ENCODE data around the gene ZDHHC11.
"Not testable (repeated sequence)": the region's sequence is repeated elsewhere in the genome, so short reads cannot be mapped to it uniquely, and the experiment has no call there.

Gene ZDHHC11

DNA sequence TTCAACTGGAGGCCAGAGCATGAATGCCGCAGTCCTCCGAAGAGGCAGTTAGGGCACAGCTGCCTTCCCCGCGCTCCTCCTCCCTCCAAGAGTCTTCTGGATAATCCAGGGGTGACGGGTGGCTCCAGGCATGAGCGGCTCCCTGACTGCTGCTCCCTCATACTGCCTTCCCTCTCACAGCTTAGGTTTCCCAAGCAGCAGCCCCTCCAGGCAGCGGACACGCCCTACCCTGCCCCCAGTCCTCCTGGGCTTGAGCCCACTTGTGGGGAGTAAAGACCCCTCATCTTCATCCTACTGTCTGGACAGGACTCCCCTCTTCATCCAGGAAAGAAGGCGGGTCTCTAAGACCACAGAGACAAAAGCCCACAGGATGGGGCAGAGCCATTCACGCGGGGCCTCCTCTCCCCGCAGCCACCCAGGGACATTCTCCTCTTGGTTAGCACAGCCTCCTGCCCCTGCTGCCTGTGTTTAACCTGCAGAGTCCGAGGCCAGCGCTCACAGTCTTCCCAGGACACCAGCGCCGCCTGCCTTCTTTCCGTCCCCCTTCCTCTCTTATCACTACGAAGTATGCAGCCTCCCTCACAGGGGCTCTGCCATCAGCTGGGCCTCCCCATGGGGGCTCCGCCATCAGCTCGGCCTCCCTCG, 5.6 kb downstream of the ZDHHC11 start:
- DNase-seq (ENCODE audit: low read depth in 2 of 2), result not testable (repeated sequence)

GRCh38 chr5:844426-844825, 6.4 kb downstream of the ZDHHC11 start:
- DNase-seq (ENCODE audit: low read depth in 2 of 2), result not testable (repeated sequence)

DNA sequence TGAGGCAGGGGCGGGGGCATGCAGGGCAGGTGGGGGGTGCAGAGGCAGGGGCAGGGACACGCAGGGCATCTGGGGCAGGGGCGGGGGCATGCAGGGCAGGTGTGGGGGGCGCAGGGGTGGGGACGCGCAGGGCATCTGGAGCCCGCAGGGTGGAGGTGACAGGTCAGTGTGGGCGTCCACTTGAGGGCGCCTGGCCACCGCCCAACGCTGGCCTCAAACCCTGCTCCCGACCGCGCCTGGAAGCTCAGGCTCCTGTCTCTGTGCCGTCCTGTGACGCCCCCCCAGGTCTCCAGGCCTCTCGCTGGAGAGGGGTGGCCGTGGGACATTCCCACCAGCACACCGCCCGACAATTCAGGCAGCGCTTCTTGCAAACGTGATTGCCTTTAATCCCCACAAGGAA, 6.9 kb downstream of the ZDHHC11 start:
- not testable (repeated sequence) for DNase-seq (ENCODE audit: low read depth in 2 of 2)

DNA sequence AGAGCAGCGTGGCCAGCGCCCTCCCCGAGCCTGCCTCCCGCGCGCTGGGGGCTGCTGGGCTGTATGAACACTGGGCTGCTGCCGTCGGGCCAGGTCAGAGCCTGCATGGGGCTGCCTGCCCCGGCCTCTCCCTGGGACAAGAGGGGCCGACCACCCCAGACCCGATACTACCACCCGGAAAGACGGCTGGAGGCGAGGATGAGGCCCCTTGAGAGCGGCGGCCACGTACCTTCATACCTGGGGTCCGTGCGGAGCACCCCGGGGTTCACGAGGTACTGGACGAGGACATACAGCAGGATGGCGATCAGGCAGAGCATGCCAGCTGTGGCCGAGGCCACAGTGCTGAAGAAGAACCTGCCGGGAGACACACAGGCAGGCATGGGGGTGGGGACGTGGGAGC, 7.4 kb downstream of the ZDHHC11 start:
- not testable (repeated sequence) for DNase-seq (ENCODE audit: low read depth in 2 of 2)

- DNase-seq (ENCODE audit: low read depth in 2 of 2), result not testable (repeated sequence)
These were observed 8.2 kb downstream of the ZDHHC11 start for GRCh38 chr5:842402-843221.

- DNase-seq (ENCODE audit: low read depth in 2 of 2), result not testable (repeated sequence)
These were observed 9.0 kb downstream of the ZDHHC11 start for GRCh38 chr5:841531-842401.

- not testable (repeated sequence) for DNase-seq (ENCODE audit: low read depth in 2 of 2)
These were observed 9.8 kb downstream of the ZDHHC11 start for GRCh38 chr5:840974-841435.

DNA sequence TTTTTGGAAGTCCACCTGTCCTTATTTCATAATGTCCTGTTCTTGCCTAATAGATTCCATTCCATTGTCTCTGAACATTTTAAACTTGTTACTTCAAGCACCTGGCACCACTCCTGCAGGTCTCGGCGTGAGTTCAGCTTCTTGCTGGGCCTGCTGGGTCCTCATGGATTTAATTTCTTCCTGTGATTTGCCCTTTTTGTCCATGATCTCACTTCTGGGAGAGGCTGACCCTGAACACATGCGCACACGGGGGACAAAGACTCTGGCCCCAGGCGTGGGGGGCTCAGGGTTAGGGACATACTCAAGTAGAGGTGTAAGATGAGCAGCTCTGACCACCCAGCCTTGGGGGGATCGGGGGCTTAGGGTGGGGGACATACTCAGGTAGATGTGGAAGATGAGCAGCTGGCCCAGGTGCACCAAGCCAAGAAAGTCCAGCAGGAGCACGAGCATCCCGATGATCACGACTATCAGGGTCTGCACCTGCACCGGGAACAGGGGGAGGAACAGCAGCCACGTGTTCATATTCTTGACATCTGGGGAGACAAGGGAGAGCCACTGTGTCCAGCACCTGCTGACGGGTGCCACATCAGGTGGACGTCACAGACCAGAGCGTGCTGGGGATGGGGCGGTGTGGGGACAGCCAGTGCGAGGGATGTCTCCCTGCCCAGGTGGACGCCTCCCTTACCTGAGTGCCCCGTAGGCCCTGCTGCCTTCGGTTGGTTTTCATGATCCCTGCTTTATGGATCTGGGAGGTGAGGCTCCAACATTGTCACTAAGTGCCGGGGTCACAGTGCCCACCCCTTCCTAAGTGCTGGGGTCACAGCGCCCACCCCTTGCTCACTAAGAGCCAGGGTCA, 10.4 kb downstream of the ZDHHC11 start:
- not testable (repeated sequence) for DNase-seq (ENCODE audit: low read depth in 2 of 2)

DNA sequence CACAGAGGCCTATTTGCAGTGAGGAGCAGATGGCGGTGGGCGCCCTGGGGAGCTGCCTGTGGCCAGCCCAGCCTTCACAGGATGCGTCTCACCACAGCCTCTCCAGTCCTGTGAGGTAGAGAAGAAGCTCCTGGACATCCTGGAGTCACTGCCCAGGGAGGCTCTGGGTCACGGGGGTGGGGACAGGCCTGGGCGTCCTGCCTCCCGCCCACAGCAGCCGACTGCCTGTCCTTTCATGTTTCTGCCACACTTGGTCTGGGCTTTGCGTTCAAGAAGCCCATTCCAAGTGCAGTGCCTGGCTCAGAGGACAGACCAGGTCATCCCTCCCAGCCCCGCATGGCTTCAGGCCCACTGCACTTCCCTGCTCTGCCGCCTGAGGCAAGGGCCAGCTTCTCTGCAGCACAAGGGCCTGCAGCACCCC, 12.3 kb downstream of the ZDHHC11 start:
- not testable (repeated sequence) for DNase-seq (ENCODE audit: low read depth in 2 of 2)

- not testable (repeated sequence) for DNase-seq (ENCODE audit: low read depth in 2 of 2)
These were observed 13.1 kb downstream of the ZDHHC11 start for GRCh38 chr5:837621-838121.

DNA sequence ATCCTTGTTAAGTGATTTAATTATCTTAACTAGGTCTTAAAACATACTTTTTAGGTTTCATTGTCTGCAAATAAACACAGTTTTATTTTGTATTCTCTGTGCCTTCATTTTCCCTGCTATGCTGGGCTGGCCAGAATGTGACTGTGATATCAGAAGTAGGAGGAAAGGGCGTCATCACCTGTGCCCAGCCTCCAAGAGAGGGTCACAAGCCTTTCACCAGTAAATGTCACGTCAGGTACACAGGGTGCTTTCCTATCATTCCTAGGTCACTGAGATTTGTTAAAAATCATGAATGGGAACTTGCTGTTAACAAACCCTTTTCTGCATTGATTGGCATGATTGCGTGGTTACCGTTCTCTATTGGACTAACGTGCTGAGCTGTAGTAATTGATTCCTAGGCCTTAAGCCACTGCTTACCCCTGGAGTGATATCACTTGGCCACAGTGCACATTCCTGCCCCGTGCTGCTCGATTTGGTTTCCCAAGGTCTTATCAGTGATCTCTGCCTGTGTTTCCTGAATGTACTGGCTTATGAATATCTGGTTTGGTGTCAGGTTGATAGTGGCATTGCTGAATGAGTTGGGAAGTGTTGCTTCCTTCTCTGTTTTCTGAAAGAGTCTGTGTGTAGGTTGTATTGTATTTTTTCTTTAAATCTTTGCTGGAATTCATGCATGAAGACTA, 14.7 kb downstream of the ZDHHC11 start:
- not testable (repeated sequence) for DNase-seq (ENCODE audit: low read depth in 2 of 2)

DNA sequence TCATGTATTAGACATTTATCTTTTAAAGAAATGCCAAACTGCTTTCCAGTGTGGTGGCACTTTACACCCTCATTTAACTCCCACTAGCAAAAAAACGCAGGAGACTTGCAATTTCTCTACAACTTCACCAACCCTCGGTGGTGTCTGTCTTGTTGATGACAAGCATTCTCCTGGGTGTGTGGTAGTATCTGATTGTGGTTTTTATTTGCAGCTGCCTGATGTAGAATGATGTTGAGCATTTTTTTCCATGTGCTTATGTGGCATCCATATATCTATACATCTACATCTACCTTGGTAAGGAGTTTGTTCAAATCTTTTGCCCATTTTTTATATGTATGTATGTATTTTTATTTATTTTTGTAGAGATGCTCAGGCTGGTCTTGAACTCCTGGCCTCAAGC, 16.8 kb downstream of the ZDHHC11 start:
- not testable (repeated sequence) for DNase-seq (ENCODE audit: low read depth in 2 of 2)

GRCh38 chr5:828194-828593, 22.6 kb downstream of the ZDHHC11 start:
- DNase-seq (ENCODE audit: low read depth in 2 of 2), result not testable (repeated sequence)

DNA sequence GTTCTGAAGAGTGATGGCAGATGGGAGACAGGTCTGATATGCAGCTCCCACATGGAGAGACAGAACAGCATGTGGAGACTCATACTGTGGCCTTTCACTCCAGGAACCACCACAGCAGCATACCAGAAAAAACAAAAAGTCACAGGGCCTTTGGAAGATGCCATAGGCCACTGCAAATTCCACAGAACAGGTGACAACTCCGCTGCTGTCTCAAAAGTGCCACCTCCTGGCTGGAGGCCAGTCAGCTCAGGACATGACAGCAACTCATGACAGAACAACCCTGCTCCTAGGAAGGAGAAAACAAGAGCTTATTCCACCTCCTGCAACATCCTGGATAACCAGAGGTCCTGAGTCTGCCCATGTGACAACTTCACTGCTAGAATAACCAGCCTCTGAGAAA, 25.2 kb downstream of the ZDHHC11 start:
- DNase-seq (ENCODE audit: low read depth in 2 of 2), result not testable (repeated sequence)

- DNase-seq (ENCODE audit: low read depth in 2 of 2), result no peak
These were observed 29.3 kb downstream of the ZDHHC11 start for GRCh38 chr5:821504-821903.

GRCh38 chr5:820245-820644, 30.5 kb downstream of the ZDHHC11 start:
- DNase-seq (ENCODE audit: low read depth in 2 of 2), result no peak

GRCh38 chr5:819078-819477, 31.7 kb downstream of the ZDHHC11 start:
- no peak for DNase-seq (ENCODE audit: low read depth in 2 of 2)

DNA sequence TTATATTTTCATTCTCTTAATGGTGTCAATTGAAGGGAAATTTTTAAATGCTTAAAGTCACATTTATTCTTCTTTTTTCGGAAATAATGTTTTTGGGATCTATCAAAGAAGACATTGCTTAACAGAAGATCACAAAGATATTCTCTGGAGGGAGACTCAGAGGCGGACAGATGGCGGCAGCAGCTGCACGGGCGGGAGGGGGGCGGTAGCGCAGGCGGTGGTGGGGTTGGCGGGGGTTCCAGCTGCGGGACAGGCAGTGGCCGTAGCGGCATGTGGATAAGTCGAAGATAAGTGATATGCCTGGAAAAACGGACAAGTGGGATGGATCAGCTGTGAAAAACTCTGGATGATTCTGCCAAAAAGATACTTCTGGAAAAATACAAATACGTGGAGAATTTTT, 34.6 kb downstream of the ZDHHC11 start:
- no peak for DNase-seq (ENCODE audit: low read depth in 2 of 2)

- no peak for DNase-seq (ENCODE audit: low read depth in 2 of 2)
These were observed 35.3 kb downstream of the ZDHHC11 start for GRCh38 chr5:815449-815848.

DNA sequence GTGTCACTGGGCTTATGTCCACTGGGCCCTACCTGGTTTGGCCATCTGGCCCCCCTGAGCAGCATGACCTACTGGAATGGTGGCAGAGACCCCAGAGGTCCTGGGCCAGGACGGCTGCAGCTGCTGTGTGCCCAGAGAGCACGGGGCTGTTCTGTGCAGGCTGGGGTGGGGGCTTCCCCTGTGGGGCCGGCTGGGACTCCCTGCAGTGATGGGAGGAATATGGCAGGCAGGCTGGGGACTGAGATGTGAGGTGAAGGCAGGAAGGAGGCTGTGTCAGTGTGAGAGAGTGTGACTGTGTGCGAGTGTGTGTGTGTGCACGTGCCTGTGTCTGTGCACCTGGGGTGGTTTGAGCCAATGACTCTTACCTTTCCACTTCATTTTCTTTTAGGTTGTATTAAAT, 37.2 kb downstream of the ZDHHC11 start:
- DNase-seq (ENCODE audit: low read depth in 2 of 2), result not testable (repeated sequence)

All from stimulated activated CD4-positive, alpha-beta T cell treated with anti-CD3 and anti-CD28 coated beads, Interleukin-4, amount 100 ng/mL, for 48 hours (primary cell).